Thoracic aorta (tissue), 2 donors: ENCODE data around the gene DLL3. TPM values are rescaled to one million over a fixed set of nuclear protein-coding genes. Genes with fewer than 3 reads are reported as not detected.
A peak's percentile ranks its signal among the peaks of the same experiment; 100 is the strongest.

Experiments
- ATAC-seq: fragments of 150-250 bp; one replicate; pipeline ENCODE4 v1.8.0; 2017; ENCODE audit warnings: low read depth; ENCODE audit not compliant: insufficient number of reproducible peaks, low FRiP score
- DNase-seq: peaks from one replicate; pipeline ENCODE4 v3.0.0-alpha.2; 2020; ENCODE audit warnings: low spot score
- H3K27ac ChIP-seq, 2 donors: fragments of 200-600 bp; sonication (generic); 1 replicate in 1 of 2; 2 replicates in 1 of 2; pipeline ENCODE4 v1.5.1; 2016; ENCODE audit warnings: mild to moderate bottlenecking in 2 of 2, moderate library complexity in 2 of 2
- H3K27me3 ChIP-seq: fragments of 200-600 bp; sonication (generic); replicated peaks from 2 replicates; pipeline ENCODE4 v1.6.0; 2016; ENCODE audit warnings: mild to moderate bottlenecking; ENCODE audit not compliant: insufficient read depth
- H3K36me3 ChIP-seq: fragments of 200-600 bp; sonication (generic); one replicate; pipeline ENCODE4 v1.5.1; 2016
- H3K4me1 ChIP-seq, 2 donors: fragments of 200-600 bp; sonication (generic); 1 replicate in 1 of 2; 2 replicates in 1 of 2; pipeline versions ENCODE4 v1.5.1 to v1.6.0; 2016; ENCODE audit warnings: low read depth in 2 of 2, mild to moderate bottlenecking in 1 of 2; ENCODE audit not compliant: control insufficient read depth in 1 of 2
- H3K4me3 ChIP-seq: fragments of 200-600 bp; sonication (generic); 2 replicates; pipeline ENCODE4 v1.5.1; 2016; ENCODE audit warnings: mild to moderate bottlenecking
- H3K9me3 ChIP-seq: fragments of 200-600 bp; sonication (generic); 2 replicates; pipeline ENCODE4 v1.5.1; 2016
- total RNA-seq, 2 donors: library from RNA; depleted of rRNA; stranded (reverse); fragments of >200 nt; gene quantifications; one replicate each; pipeline versions ENCODE4 v1.1.0 to v1.2.3, GENCODE V29; 2016
- TF ChIP-seq, protein P1 (sequence below): fragments of 200-600 bp; sonication (generic); IDR thresholded peaks from one replicate; pipeline ENCODE4 v1.5.1; 2019; ENCODE audit warnings: antibody characterized with exemption

DLL3 gene
- total RNA-seq, 2 donors from 2014 or later: not detected

DNA sequence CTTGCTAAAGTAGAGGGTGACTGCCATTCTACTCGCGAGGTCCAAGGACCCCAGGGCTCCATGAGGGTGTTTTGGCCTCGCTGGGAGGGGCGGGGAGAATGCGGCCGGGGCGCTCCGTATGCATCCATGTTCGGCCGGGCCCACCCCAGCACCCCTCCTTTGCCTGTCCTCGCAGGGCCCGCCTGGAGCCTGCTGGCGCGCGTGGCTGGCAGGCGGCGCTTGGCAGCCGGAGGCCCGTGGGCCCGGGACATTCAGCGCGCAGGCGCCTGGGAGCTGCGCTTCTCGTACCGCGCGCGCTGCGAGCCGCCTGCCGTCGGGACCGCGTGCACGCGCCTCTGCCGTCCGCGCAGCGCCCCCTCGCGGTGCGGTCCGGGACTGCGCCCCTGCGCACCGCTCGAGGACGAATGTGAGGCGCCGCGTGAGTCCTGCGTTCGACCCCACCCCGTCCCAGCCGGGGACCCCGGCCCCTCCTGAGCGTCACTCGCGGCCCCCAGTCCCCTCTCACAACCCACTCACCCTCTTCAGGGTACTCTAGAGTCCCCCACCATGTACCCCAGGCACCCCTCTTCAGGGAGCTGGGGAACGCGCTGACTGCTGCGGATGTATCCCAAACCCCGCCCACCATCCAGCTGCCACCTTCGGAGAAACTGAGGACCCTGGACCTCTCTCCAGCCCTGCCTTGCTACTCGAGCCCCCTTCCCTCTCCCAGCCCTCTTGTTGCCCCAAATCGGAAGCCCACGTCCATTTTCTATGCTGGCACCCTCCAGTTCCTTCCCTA lies 4.1 kb downstream of the DLL3 start:
- peaks cover 7% of the 10 kb centered on the region for H3K27me3 ChIP-seq
- H3K4me1 ChIP-seq: peaks cover 7 to 19% of the 10 kb centered on the region in 2 donors
- H3K27ac ChIP-seq: no peak overlapping the region
- no peak for DNase-seq
- ATAC-seq: no peak
- TF ChIP-seq, protein P1, sequence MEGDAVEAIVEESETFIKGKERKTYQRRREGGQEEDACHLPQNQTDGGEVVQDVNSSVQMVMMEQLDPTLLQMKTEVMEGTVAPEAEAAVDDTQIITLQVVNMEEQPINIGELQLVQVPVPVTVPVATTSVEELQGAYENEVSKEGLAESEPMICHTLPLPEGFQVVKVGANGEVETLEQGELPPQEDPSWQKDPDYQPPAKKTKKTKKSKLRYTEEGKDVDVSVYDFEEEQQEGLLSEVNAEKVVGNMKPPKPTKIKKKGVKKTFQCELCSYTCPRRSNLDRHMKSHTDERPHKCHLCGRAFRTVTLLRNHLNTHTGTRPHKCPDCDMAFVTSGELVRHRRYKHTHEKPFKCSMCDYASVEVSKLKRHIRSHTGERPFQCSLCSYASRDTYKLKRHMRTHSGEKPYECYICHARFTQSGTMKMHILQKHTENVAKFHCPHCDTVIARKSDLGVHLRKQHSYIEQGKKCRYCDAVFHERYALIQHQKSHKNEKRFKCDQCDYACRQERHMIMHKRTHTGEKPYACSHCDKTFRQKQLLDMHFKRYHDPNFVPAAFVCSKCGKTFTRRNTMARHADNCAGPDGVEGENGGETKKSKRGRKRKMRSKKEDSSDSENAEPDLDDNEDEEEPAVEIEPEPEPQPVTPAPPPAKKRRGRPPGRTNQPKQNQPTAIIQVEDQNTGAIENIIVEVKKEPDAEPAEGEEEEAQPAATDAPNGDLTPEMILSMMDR: peak; percentile 67
- H3K4me3 ChIP-seq: no peak overlapping the region
- no peaks in the 10 kb centered on the region for H3K36me3 ChIP-seq
- no peaks in the 10 kb centered on the region for H3K9me3 ChIP-seq

DNA sequence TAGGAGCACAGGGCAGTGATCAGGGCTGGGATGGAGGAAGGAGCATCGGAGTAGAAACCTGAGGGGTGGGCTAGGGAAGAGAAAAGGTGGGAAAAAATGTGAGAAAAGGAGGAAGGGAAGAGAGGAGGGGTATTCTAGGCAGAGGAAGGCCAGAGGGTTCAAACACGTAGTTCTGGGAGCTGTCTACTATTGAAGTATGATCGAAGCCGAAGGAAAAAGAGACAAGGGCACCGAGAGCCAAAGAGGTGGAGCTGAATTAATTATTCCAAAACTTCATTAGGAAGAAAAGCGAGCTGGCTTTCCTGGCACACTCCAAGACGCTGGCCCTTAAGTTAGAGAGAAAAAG lies 7.8 kb downstream of the DLL3 start:
- Histone ChIP-seq H3K4me3 (peak overlapping the region; percentile 63), H3K9me3 (no peaks in the 10 kb centered on the region), H3K4me1 (peaks cover 0 to 12% of the 10 kb centered on the region in 2 donors), H3K27ac (no peak overlapping the region), H3K36me3 (no peaks in the 10 kb centered on the region), H3K27me3 (peaks cover 7% of the 10 kb centered on the region)
- no peak for DNase-seq
- no peak for ATAC-seq
- TF ChIP-seq, protein P1: no peak

DNA sequence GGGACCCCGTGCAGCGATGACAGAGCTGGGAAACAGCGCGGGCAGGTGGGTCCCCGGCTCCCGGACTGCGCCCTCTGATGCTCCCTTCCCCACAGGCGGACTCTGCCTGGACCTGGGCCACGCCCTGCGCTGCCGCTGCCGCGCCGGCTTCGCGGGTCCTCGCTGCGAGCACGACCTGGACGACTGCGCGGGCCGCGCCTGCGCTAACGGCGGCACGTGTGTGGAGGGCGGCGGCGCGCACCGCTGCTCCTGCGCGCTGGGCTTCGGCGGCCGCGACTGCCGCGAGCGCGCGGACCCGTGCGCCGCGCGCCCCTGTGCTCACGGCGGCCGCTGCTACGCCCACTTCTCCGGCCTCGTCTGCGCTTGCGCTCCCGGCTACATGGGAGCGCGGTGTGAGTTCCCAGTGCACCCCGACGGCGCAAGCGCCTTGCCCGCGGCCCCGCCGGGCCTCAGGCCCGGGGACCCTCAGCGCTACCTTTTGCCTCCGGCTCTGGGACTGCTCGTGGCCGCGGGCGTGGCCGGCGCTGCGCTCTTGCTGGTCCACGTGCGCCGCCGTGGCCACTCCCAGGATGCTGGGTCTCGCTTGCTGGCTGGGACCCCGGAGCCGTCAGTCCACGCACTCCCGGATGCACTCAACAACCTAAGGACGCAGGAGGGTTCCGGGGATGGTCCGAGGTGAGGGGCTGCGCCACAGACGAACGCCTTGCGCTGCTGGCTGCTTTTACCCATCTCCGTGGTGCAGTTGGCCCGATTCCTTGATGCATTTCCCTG lies 8.4 kb downstream of the DLL3 start:
- Histone ChIP-seq H3K4me3 (peak overlapping the region; percentile 63), H3K4me1 (peaks cover 0 to 12% of the 10 kb centered on the region in 2 donors), H3K27ac (no peak overlapping the region), H3K36me3 (no peaks in the 10 kb centered on the region), H3K9me3 (no peaks in the 10 kb centered on the region), H3K27me3 (peaks cover 7% of the 10 kb centered on the region)
- DNase-seq (no peak), ATAC-seq (no peak)
- TF ChIP-seq, protein P1: no peak

DNA sequence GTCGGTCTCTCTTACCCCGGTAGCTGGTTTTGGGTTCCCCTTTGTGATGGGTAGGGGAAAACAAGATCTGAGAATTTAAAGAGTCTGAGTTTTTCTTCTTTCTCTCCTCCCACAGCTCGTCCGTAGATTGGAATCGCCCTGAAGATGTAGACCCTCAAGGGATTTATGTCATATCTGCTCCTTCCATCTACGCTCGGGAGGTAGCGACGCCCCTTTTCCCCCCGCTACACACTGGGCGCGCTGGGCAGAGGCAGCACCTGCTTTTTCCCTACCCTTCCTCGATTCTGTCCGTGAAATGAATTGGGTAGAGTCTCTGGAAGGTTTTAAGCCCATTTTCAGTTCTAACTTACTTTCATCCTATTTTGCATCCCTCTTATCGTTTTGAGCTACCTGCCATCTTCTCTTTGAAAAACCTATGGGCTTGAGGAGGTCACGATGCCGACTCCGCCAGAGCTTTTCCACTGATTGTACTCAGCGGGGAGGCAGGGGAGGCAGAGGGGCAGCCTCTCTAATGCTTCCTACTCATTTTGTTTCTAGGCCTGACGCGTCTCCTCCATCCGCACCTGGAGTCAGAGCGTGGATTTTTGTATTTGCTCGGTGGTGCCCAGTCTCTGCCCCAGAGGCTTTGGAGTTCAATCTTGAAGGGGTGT lies 9.1 kb downstream of the DLL3 start:
- no peaks in the 10 kb centered on the region for H3K9me3 ChIP-seq
- TF ChIP-seq, protein P1: no peak
- peaks cover 0 to 12% of the 10 kb centered on the region in 2 donors for H3K4me1 ChIP-seq
- H3K27me3 ChIP-seq: peaks cover 8% of the 10 kb centered on the region
- H3K36me3 ChIP-seq: no peaks in the 10 kb centered on the region
- DNase-seq (no peak), ATAC-seq (no peak)
- no peak overlapping the region for H3K27ac ChIP-seq
- peak overlapping the region; percentile 63 for H3K4me3 ChIP-seq

DNA sequence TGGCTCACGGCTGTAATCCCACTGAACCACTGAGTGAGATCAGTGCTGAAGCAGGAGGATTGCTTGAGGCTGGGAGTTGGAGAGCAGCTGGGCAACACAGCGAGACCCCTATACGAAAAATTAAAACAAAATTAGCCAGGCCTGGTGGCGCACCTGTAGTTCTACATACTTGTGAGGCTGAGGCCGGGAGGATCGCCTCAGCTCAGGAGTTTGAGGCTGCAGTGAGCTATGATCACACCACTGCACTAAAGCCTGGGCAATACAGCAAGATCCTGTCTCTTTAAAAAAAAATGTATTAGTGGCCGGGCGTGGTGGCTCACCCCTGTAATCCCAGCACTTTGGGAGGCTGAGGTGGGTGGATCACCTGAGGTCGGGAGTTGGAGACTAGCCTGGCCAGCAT lies 9.9 kb downstream of the DLL3 start:
- H3K9me3 ChIP-seq: no peaks in the 10 kb centered on the region
- no peaks in the 10 kb centered on the region for H3K36me3 ChIP-seq
- H3K27ac ChIP-seq: no peak overlapping the region
- TF ChIP-seq, protein P1: no peak
- H3K27me3 ChIP-seq: peaks cover 11% of the 10 kb centered on the region
- peaks cover 0 to 12% of the 10 kb centered on the region in 2 donors for H3K4me1 ChIP-seq
- DNase-seq (no peak), ATAC-seq (no peak)
- H3K4me3 ChIP-seq: no peak overlapping the region
